B cell (primary cell): ENCODE data around the gene IRF9. TPM values are rescaled to one million over a fixed set of nuclear protein-coding genes. Genes with fewer than 3 reads are reported as not detected.
A peak's percentile ranks its signal among the peaks of the same experiment; 100 is the strongest.

Experiments used
- ATAC-seq: fragments of 200-7000 bp; cut with Tn5 transposase; one replicate; pipeline ENCODE4 v1.10.0; 2021; ENCODE audit warnings: low read depth, mild to moderate bottlenecking, moderate number of reproducible peaks, moderate library complexity
- CTCF ChIA-PET: fragments of 350-600 bp; sonication (Branson Sonifier 250); formaldehyde crosslinking; loops from one replicate; lab custom pipeline; 2021; ENCODE audit warnings: antibody characterized with exemption, inconsistent platforms; lab: Charles Lee
- POLR2A ChIA-PET: fragments of 350-600 bp; sonication (Branson Sonifier 250); formaldehyde crosslinking; loops from one replicate; lab custom pipeline; 2021; ENCODE audit warnings: antibody characterized with exemption; lab: Charles Lee
- DNase-seq: peaks from one replicate; pipeline ENCODE4 v3.0.0; 2013
- H2AFZ ChIP-seq: 2 replicates; pipeline ENCODE4 v1.6.1; 2012; ENCODE audit warnings: mild to moderate bottlenecking, low read depth, low read length; ENCODE audit not compliant: insufficient read depth, poor library complexity, severe bottlenecking
- H3K27ac ChIP-seq, 2 donors: 1 replicate in 1 of 2; 2 replicates in 1 of 2; pipeline ENCODE4 v1.5.1; 2012 to 2013; ENCODE audit warnings: low read length in 2 of 2, mild to moderate bottlenecking in 2 of 2, moderate library complexity in 1 of 2
- H3K27me3 ChIP-seq, 4 experiments: fragments of 200-600 bp in 1 of 4; sonication (generic) in 1 of 4; replicated peaks in 1 of 4; 1 replicate in 2 of 4; 2 replicates in 2 of 4; pipeline versions ENCODE4 v1.6.1 to v1.7.0; 2013 to 2016; ENCODE audit warnings: low read length in 3 of 4, mild to moderate bottlenecking in 2 of 4, mixed read lengths in 1 of 4, moderate library complexity in 1 of 4; ENCODE audit not compliant: insufficient read depth in 4 of 4, control insufficient read depth in 3 of 4; ENCODE audit errors: control extremely low read depth in 1 of 4
- H3K36me3 ChIP-seq, 2 experiments: replicated peaks in 1 of 2; 1 replicate in 1 of 2; 2 replicates in 1 of 2; pipeline versions ENCODE4 v1.6.1 to v1.7.1; 2013; ENCODE audit warnings: low read length in 1 of 2; ENCODE audit not compliant: insufficient read depth in 2 of 2, control insufficient read depth in 1 of 2; ENCODE audit errors: control extremely low read depth in 1 of 2, extremely low read depth in 1 of 2
- H3K4me1 ChIP-seq, 2 donors: fragments of 200-600 bp in 1 of 2; sonication (generic) in 1 of 2; 1 replicate in 1 of 2; 2 replicates in 1 of 2; pipeline versions ENCODE4 v1.5.1 to v1.6.1; 2013 to 2017; ENCODE audit warnings: low read length in 2 of 2; ENCODE audit not compliant: control insufficient read depth in 2 of 2, insufficient read depth in 2 of 2
- H3K4me2 ChIP-seq: replicated peaks from 2 replicates; pipeline ENCODE3; 2012; ENCODE audit warnings: mild to moderate bottlenecking, low read depth, low read length; ENCODE audit not compliant: poor library complexity, severe bottlenecking
- H3K4me3 ChIP-seq, 5 experiments: fragments of 200-600 bp in 1 of 5; sonication (generic) in 1 of 5; 1 replicate in 3 of 5; 2 replicates in 2 of 5; pipeline versions ENCODE4 v1.5.1 to v1.7.0; 2011 to 2016; ENCODE audit warnings: low read length in 4 of 5, mild to moderate bottlenecking in 4 of 5, low read depth in 2 of 5, control low read depth in 1 of 5, moderate library complexity in 1 of 5; ENCODE audit not compliant: insufficient read depth in 1 of 5; ENCODE audit errors: control extremely low read depth in 1 of 5, extremely low read depth in 1 of 5
- H3K79me2 ChIP-seq: fragments of 200-600 bp; sonication (generic); one replicate; pipeline ENCODE4 v1.6.0; 2016; ENCODE audit warnings: low read length; ENCODE audit not compliant: control insufficient read depth, insufficient read depth
- H3K9ac ChIP-seq: fragments of 200-600 bp; sonication (generic); 2 replicates; pipeline ENCODE4 v1.6.1; 2017; ENCODE audit warnings: mild to moderate bottlenecking, low read length, moderate library complexity
- H3K9me3 ChIP-seq, 3 donors: one replicate each; pipeline versions ENCODE4 v1.6.1 to v1.7.1; 2013; ENCODE audit warnings: low read length in 2 of 3; ENCODE audit not compliant: control insufficient read depth in 2 of 3, insufficient read depth in 1 of 3; ENCODE audit errors: control extremely low read depth in 1 of 3
- H4K20me1 ChIP-seq: 2 replicates; pipeline ENCODE4 v1.6.0; 2012; ENCODE audit warnings: mild to moderate bottlenecking, low read length; ENCODE audit not compliant: insufficient read depth, control insufficient read depth, poor library complexity, severe bottlenecking
- H3K27ac Mint-ChIP-seq: one replicate; pipeline ENCODE4 v1.8.0; 2021; ENCODE audit warnings: mixed read lengths
- H3K27me3 Mint-ChIP-seq: one replicate; pipeline ENCODE4 v1.8.0; 2021; ENCODE audit warnings: mixed read lengths
- H3K4me1 Mint-ChIP-seq: one replicate; pipeline ENCODE4 v1.8.0; 2021; ENCODE audit warnings: mixed read lengths
- H3K4me3 Mint-ChIP-seq: one replicate; pipeline ENCODE4 v1.8.0; 2021; ENCODE audit warnings: mixed read lengths
- H3K9me3 Mint-ChIP-seq: one replicate; pipeline ENCODE4 v1.8.0; 2022; ENCODE audit warnings: mixed read lengths; ENCODE audit not compliant: insufficient read depth
- EZH2 ChIP-seq: IDR thresholded peaks from 2 replicates; pipeline ENCODE4 v1.6.1; 2012; ENCODE audit warnings: borderline replicate concordance, low read depth, mild to moderate bottlenecking, moderate library complexity, low read length; ENCODE audit not compliant: insufficient read depth, poor library complexity, severe bottlenecking
- WGBS: methylation state at CpG from one replicate; pipeline ENCODE4 v1.1.5; 2013; ENCODE audit warnings: missing lambda C conversion rate; ENCODE audit not compliant: insufficient coverage; 5-methylcytosine and 5-hydroxymethylcytosine counted together
- intact Hi-C: fragments of 100-400 bp; cut with micrococcal nuclease; formaldehyde crosslinking; loops from one replicate; pipeline ENCODE4 v1.10.0; 2022
- polyA plus RNA-seq: library from polyadenylated mRNA; depleted of rRNA; stranded (reverse); fragments of >200 nt; gene quantifications from 2 replicates; pipeline ENCODE4 v1.2.3, GENCODE V29; 2012
- total RNA-seq, 2 donors: library from RNA; stranded (reverse); fragments of 120-200 nt in 1 of 2; gene quantifications; 1 replicate in 1 of 2; 2 replicates in 1 of 2; pipeline versions ENCODE4 v1.2.3 to v1.2.4, GENCODE V29; 2013 to 2022
- TF ChIP-seq, protein P1 (sequence below): fragments of 200-600 bp; IDR thresholded peaks from one replicate; pipeline ENCODE4 v1.8.0; 2022; ENCODE audit warnings: antibody characterized with exemption, mild to moderate bottlenecking

The IRF9 gene
- total and polyA plus RNA-seq, 2 donors (not counting 1 experiment from before 2014, with no cell fraction given): 191 to 269 TPM

- H3K27ac Mint-ChIP-seq: peak overlapping the region; percentile 99
- Histone ChIP-seq H3K27ac (peak overlapping the region; percentile 98 to 99), H3K79me2 (peaks cover 60% of the 10 kb centered on the region), H3K9me3 (no peaks in the 10 kb centered on the region), H3K4me2 (peak overlapping the region; percentile 91), H2AFZ (peak overlapping the region; percentile 88), H3K9ac (peak overlapping the region; percentile 97), H3K27me3 (no peaks in the 10 kb centered on the region), H3K4me1 (peaks cover 25 to 26% of the 10 kb centered on the region in 2 donors), H3K4me3 (peak overlapping the region; percentile 17 to 99 (median 83)), H4K20me1 (no peaks in the 10 kb centered on the region), H3K36me3 (peaks cover 0 to 18% of the 10 kb centered on the region in 2 experiments)
- ATAC-seq (no peak), DNase-seq (no peak)
- H3K4me1 Mint-ChIP-seq: peaks cover 50% of the 10 kb centered on the region
- no peak for TF ChIP-seq EZH2
- TF ChIP-seq, protein P1, sequence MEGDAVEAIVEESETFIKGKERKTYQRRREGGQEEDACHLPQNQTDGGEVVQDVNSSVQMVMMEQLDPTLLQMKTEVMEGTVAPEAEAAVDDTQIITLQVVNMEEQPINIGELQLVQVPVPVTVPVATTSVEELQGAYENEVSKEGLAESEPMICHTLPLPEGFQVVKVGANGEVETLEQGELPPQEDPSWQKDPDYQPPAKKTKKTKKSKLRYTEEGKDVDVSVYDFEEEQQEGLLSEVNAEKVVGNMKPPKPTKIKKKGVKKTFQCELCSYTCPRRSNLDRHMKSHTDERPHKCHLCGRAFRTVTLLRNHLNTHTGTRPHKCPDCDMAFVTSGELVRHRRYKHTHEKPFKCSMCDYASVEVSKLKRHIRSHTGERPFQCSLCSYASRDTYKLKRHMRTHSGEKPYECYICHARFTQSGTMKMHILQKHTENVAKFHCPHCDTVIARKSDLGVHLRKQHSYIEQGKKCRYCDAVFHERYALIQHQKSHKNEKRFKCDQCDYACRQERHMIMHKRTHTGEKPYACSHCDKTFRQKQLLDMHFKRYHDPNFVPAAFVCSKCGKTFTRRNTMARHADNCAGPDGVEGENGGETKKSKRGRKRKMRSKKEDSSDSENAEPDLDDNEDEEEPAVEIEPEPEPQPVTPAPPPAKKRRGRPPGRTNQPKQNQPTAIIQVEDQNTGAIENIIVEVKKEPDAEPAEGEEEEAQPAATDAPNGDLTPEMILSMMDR: no peak
- no peaks in the 10 kb centered on the region for H3K27me3 Mint-ChIP-seq
- WGBS: 95% methylated on average over 7 of the region's 7 CpGs
- intact Hi-C loops: loop anchor here (2.0 kb wide), 1 partner anchor 76 kb away; the partner anchor contains the start of gene RABGGTA
- H3K4me3 Mint-ChIP-seq: peak overlapping the region; percentile 89
- CTCF ChIA-PET: interaction anchor here (0.7 to 3.5 kb wide), 6 partner anchors 13 to 114 kb away, joined by 3 to 10 read pairs (median 4); partner anchors contain the start of genes CIDEB and MDP1
- no peaks in the 10 kb centered on the region for H3K9me3 Mint-ChIP-seq
- POLR2A ChIA-PET: interaction anchor here (2.3 to 3.6 kb wide), 3 partner anchors 19 to 114 kb away, joined by 6 to 64 read pairs (median 16); partner anchors contain the start of genes CHMP4A, IRF9 and MDP1
Observed at GRCh38 chr14:24194186-24194872, 33.3 kb downstream of the IRF9 start.

DNA sequence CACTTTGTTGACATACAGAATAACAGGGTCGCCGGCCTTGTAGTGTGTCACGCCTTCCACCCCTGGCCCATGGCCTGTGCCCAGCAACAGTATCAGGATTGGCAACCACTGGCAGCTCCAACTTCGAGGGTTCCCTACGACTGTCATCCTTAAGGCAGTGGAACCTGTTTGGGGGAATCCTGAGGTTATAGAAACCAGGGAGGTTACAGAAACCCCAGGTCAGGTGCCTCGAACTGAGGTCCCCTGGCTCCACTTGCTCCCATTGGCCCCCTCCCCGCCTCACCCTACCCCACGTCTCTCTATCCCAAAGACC lies 33.8 kb downstream of the IRF9 start:
- Histone ChIP-seq H3K79me2 (peaks cover 65% of the 10 kb centered on the region), H3K9ac (peak overlapping the region; percentile 97), H4K20me1 (no peaks in the 10 kb centered on the region), H3K9me3 (no peaks in the 10 kb centered on the region), H2AFZ (peak overlapping the region; percentile 88), H3K27me3 (no peaks in the 10 kb centered on the region), H3K4me3 (peak overlapping the region; percentile 17 to 99 (median 83)), H3K36me3 (peaks cover 0 to 19% of the 10 kb centered on the region in 2 experiments), H3K4me2 (peak overlapping the region; percentile 91), H3K27ac (peak overlapping the region; percentile 98 to 99), H3K4me1 (peaks cover 25 to 26% of the 10 kb centered on the region in 2 donors)
- no peak for TF ChIP-seq EZH2
- TF ChIP-seq, protein P1: no peak
- 65% methylated on average over 8 of the region's 8 CpGs for WGBS
- Mint-ChIP-seq H3K9me3 (no peaks in the 10 kb centered on the region), H3K27ac (peak overlapping the region; percentile 99), H3K27me3 (no peaks in the 10 kb centered on the region), H3K4me3 (peak overlapping the region; percentile 89), H3K4me1 (peaks cover 50% of the 10 kb centered on the region)
- no peak for ATAC-seq
- CTCF ChIA-PET: interaction anchor here (0.7 to 3.5 kb wide), 12 partner anchors 13 to 114 kb away, joined by 3 to 21 read pairs (median 4); partner anchors contain the start of genes CHMP4A, CIDEB, IRF9 and MDP1
- DNase-seq: no peak
- POLR2A ChIA-PET: interaction anchor here (0.7 to 3.6 kb wide), 10 partner anchors 8 to 235 kb away, joined by 3 to 64 read pairs (median 9); partner anchors contain the start of genes CBLN3, CHMP4A, DCAF11 and EMC9
- intact Hi-C loops: loop anchor here (1.0 to 5.0 kb wide), 9 partner anchors 18 to 181 kb away; partner anchors contain the start of genes CHMP4A, DHRS1, EMC9 and GMPR2
